ENCODE results near the gene MLLT1. TPM values are rescaled to one million over a fixed set of nuclear protein-coding genes. Genes with fewer than 3 reads are reported as not detected.

Gene MLLT1
- total and polyA plus RNA-seq, 10 of the 15 experiments (the other 5 are each of a cell fraction or from before 2014, with no cell fraction given) = 0.16 to 61.1 (median 8.5) TPM

DNA sequence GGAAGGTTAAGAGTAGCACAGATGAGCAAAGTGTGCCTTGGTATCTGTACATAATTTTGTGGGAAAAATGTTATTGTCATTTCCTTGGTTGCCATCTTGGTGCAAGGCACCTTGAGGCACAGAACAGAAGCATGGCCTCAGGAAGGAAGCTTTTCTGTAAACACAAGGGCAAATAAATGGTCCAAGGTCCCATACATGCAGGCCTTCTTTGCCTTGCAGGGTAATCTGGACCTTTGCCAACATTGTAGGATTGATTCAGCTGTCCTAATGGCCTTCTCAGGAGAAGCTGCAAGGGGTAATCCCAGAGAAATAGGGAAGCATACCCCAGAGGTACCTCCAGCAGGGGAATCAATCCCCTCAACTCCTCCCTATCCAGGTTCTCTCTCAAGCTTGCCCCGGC lies 9.0 kb upstream of the MLLT1 start:
- ChIA-PET SMC1A (ENCODE audit: uncharacterized antibody, unreplicated experiment) (no interaction called here), POLR2A (no interaction called here), CTCF (interaction anchor here (0.8 to 1.1 kb wide), 2 partner anchors 10 to 40 kb away, joined by 3 to 4 read pairs; no protein-coding TSS in a partner anchor), RAD21 (ENCODE audit: unreplicated experiment) (no interaction called here)
- intact Hi-C loops (cut with micrococcal nuclease; ENCODE audit: unreplicated experiment) (no loop called here), in situ Hi-C loops (cut with MboI) (no loop called here)
- no peaks in the 10 kb centered on the region for H3K27me3 ChIP-seq (replicated peaks in 1 of 2; ENCODE audit: control insufficient read depth in 2 of 2, insufficient read depth in 2 of 2, low read length in 1 of 2)
- H4K20me1 ChIP-seq (ENCODE audit: control insufficient read depth, insufficient read depth) = no peaks in the 10 kb centered on the region
- H3K4me3 ChIP-seq = no peak overlapping the region
- no peaks in the 10 kb centered on the region for H3K36me3 ChIP-seq (ENCODE audit: control insufficient read depth in 2 of 2, insufficient read depth in 2 of 2, low read length in 1 of 2)
- no peaks in the 10 kb centered on the region for H3K4me1 ChIP-seq (ENCODE audit: control insufficient read depth, insufficient read depth, low read length)
- 0% methylated on average over 1 of the region's 1 CpG for WGBS (ENCODE audit: insufficient coverage, insufficient replicate concordance, low lambda C conversion rate, missing lambda C conversion rate)
- peaks cover 34% of the 10 kb centered on the region; the same call in 2 of the 3 replicates for H3K9me3 ChIP-seq (replicated peaks; ENCODE audit: control insufficient read depth, insufficient read depth, low read length)
- BruUV-seq (replicated peaks) = no TSS peak
- no peak for FAIRE-seq
- no peak overlapping the region for H3K27ac ChIP-seq (ENCODE audit: control insufficient read depth, insufficient read depth)
- no peak for TF ChIP-seq SIX5 (IDR thresholded peaks at IDR 0.05; ENCODE audit: low read depth, low read length, severe bottlenecking)
- TF ChIP-seq LARP7 (IDR thresholded peaks at IDR 0.05) = no peak
- TF ChIP-seq JUND (IDR thresholded peaks at IDR 0.05; ENCODE audit: low read depth, low read length) = no peak
- TF ChIP-seq ZNF207 (IDR thresholded peaks at IDR 0.05; ENCODE audit: borderline replicate concordance) = no peak
- no peak for TF ChIP-seq CHD1 (IDR thresholded peaks at IDR 0.05; ENCODE audit: low read depth, low read length)
- TF ChIP-seq HCFC1 (IDR thresholded peaks at IDR 0.05; ENCODE audit: low read length) = no peak
- no peak for TF ChIP-seq SPI1 (IDR thresholded peaks at IDR 0.05; ENCODE audit: borderline replicate concordance, insufficient read depth, low read depth, low read length)
- TF ChIP-seq YBX1 (IDR thresholded peaks at IDR 0.05) = no peak
- no peak for TF ChIP-seq SREBF2 (IDR thresholded peaks at IDR 0.05; ENCODE audit: low read length)
- TF ChIP-seq MYC (IDR thresholded peaks at IDR 0.05; ENCODE audit: insufficient read depth, insufficient read length, insufficient replicate concordance, low read length, severe bottlenecking) = no peak
- TF ChIP-seq NRF1 (conservative IDR thresholded peaks at IDR 0.05; ENCODE audit: low read depth, low read length) = no peak
- TF ChIP-seq KDM1A (IDR thresholded peaks at IDR 0.05; ENCODE audit: borderline replicate concordance) = no peak
- no peak for TF ChIP-seq SMC3 (IDR thresholded peaks at IDR 0.05; ENCODE audit: borderline replicate concordance, low read length)
- TF ChIP-seq, protein P1, sequence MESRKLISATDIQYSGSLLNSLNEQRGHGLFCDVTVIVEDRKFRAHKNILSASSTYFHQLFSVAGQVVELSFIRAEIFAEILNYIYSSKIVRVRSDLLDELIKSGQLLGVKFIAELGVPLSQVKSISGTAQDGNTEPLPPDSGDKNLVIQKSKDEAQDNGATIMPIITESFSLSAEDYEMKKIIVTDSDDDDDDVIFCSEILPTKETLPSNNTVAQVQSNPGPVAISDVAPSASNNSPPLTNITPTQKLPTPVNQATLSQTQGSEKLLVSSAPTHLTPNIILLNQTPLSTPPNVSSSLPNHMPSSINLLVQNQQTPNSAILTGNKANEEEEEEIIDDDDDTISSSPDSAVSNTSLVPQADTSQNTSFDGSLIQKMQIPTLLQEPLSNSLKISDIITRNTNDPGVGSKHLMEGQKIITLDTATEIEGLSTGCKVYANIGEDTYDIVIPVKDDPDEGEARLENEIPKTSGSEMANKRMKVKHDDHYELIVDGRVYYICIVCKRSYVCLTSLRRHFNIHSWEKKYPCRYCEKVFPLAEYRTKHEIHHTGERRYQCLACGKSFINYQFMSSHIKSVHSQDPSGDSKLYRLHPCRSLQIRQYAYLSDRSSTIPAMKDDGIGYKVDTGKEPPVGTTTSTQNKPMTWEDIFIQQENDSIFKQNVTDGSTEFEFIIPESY (IDR thresholded peaks at IDR 0.05) = no peak
- TF ChIP-seq TCF7 (IDR thresholded peaks at IDR 0.05; ENCODE audit: borderline replicate concordance) = no peak
- TF ChIP-seq GATAD2B (conservative IDR thresholded peaks at IDR 0.05; ENCODE audit: low read depth) = no peak
- no peak for TF ChIP-seq SMAD5 (IDR thresholded peaks at IDR 0.05; ENCODE audit: low read depth)
- TF ChIP-seq CBFB (IDR thresholded peaks at IDR 0.05; ENCODE audit: low read depth) = no peak
- DNase-seq (ENCODE audit: low read depth, low spot score) = no peak
- H3K9ac ChIP-seq (ENCODE audit: control insufficient read depth, insufficient read depth, low read length) = no peak overlapping the region
- H3K79me2 ChIP-seq (ENCODE audit: control insufficient read depth, insufficient read depth, low read length) = no peaks in the 10 kb centered on the region
- no peak overlapping the region for H2AFZ ChIP-seq (ENCODE audit: control insufficient read depth, low read depth, low read length)
- H3K4me2 ChIP-seq (ENCODE audit: control insufficient read depth, insufficient read depth) = no peak overlapping the region
- ATAC-seq = no peak
